GM12878 (cell line): ENCODE data around the gene CNNM3. TPM values are rescaled to one million over a fixed set of nuclear protein-coding genes. Genes with fewer than 3 reads are reported as not detected.

ENCODE experiments used
- ATAC-seq: fragments of 200-7000 bp; cut with Tn5 transposase; 3 replicates; pipeline ENCODE4 v1.9.1; 2020; ENCODE audit warnings: mild to moderate bottlenecking, moderate library complexity
- BruUV-seq: library from RNA; stranded (reverse); fragments of 400-500 nt; replicated peaks from 2 replicates; lab custom pipeline; 2021; lab: Mats Ljungman, UMichigan
- CTCF ChIA-PET: fragments of 300-600 bp; sonication (Branson Sonifier 250); formaldehyde crosslinking; extraction: SDS; loops from one replicate; lab custom pipeline; 2021; ENCODE audit warnings: inconsistent platforms; lab: Yijun Ruan, JAX
- POLR2A ChIA-PET: fragments of 350-600 bp; formaldehyde crosslinking; extraction: SDS; loops from one replicate; lab custom pipeline; 2021; ENCODE audit warnings: inconsistent platforms; lab: Charles Lee
- RAD21 ChIA-PET: fragments of 300-600 bp; sonication (Branson Sonifier 250); formaldehyde crosslinking; loops from one replicate; lab custom pipeline; 2023; ENCODE audit warnings: antibody characterized with exemption; ENCODE audit not compliant: unreplicated experiment; lab: Charles Lee
- SMC1A ChIA-PET: fragments of 300-600 bp; sonication (Branson Sonifier 250); formaldehyde crosslinking; loops from one replicate; lab custom pipeline; 2023; ENCODE audit not compliant: unreplicated experiment, uncharacterized antibody; lab: Charles Lee
- DNase-seq: peaks from one replicate; pipeline ENCODE4 v3.0.0-alpha.2; 2011; ENCODE audit warnings: low read depth, low spot score
- FAIRE-seq: peaks from 3 replicates; lab custom pipeline; 2011; peaks lifted over from hg19 to GRCh38; lab: Jason Lieb, UNC
- H2AFZ ChIP-seq: 2 replicates; pipeline ENCODE4 v1.6.0; 2011; ENCODE audit warnings: low read depth, low read length, control low read depth; ENCODE audit not compliant: control insufficient read depth
- H3K27ac ChIP-seq: 2 replicates; pipeline ENCODE4 v1.5.1; 2011; ENCODE audit warnings: control low read depth; ENCODE audit not compliant: control insufficient read depth, insufficient read depth
- H3K27me3 ChIP-seq, 2 experiments: replicated peaks in 1 of 2; 2 replicates each; pipeline versions ENCODE4 v1.6.0 to v1.6.1; 2011; ENCODE audit warnings: low read length in 1 of 2; ENCODE audit not compliant: control insufficient read depth in 2 of 2, insufficient read depth in 2 of 2
- H3K36me3 ChIP-seq, 2 experiments: 2 replicates each; pipeline ENCODE4 v1.5.1; 2011; ENCODE audit warnings: low read length in 1 of 2; ENCODE audit not compliant: control insufficient read depth in 2 of 2, insufficient read depth in 2 of 2
- H3K4me1 ChIP-seq: 2 replicates; pipeline ENCODE4 v1.6.1; 2011; ENCODE audit warnings: mild to moderate bottlenecking, low read length, moderate library complexity, mixed read lengths; ENCODE audit not compliant: control insufficient read depth, insufficient read depth
- H3K4me2 ChIP-seq: 2 replicates; pipeline ENCODE4 v1.6.0; 2011; ENCODE audit warnings: control low read depth; ENCODE audit not compliant: control insufficient read depth, insufficient read depth
- H3K4me3 ChIP-seq: fragments of 200-600 bp; sonication (generic); 2 replicates; pipeline ENCODE4 v1.5.1; 2016
- H3K79me2 ChIP-seq: 2 replicates; pipeline ENCODE4 v1.6.0; 2011; ENCODE audit warnings: low read length; ENCODE audit not compliant: control insufficient read depth, insufficient read depth
- H3K9ac ChIP-seq: 2 replicates; pipeline ENCODE4 v1.8.0; 2011; ENCODE audit warnings: low read length, control low read depth, mixed read lengths; ENCODE audit not compliant: control insufficient read depth, insufficient read depth
- H3K9me3 ChIP-seq: replicated peaks from 3 replicates; pipeline ENCODE4 v1.5.1; 2011; ENCODE audit warnings: mild to moderate bottlenecking, low read length; ENCODE audit not compliant: control insufficient read depth, insufficient read depth
- H4K20me1 ChIP-seq: 2 replicates; pipeline ENCODE4 v1.6.0; 2011; ENCODE audit not compliant: control insufficient read depth, insufficient read depth
- IRF3 ChIP-seq: fragments of 450-650 bp; IDR thresholded peaks from 2 replicates; pipeline ENCODE4 v1.6.1; 2014; ENCODE audit warnings: mild to moderate bottlenecking
- PBX3 ChIP-seq: IDR thresholded peaks from 2 replicates; pipeline ENCODE4 v1.6.1; 2011; ENCODE audit warnings: mild to moderate bottlenecking, low read depth, low read length, moderate library complexity; ENCODE audit not compliant: insufficient replicate concordance
- RAD51 ChIP-seq: fragments of 450-650 bp; IDR thresholded peaks from 2 replicates; pipeline ENCODE4 v1.6.1; 2016; ENCODE audit warnings: moderate library complexity, mild to moderate bottlenecking, inconsistent platforms
- YY1 ChIP-seq: IDR thresholded peaks from 2 replicates; pipeline ENCODE4 v1.6.1; 2011; ENCODE audit warnings: low read depth, mild to moderate bottlenecking, low read length
- ZBTB40 ChIP-seq: fragments of 450-650 bp; IDR thresholded peaks from 2 replicates; pipeline ENCODE4 v1.6.1; 2016; ENCODE audit warnings: mild to moderate bottlenecking, moderate library complexity, borderline replicate concordance
- WGBS: methylation state at CpG from one replicate; pipeline ENCODE4 v1.1.6; 2016; ENCODE audit warnings: low lambda C conversion rate; ENCODE audit not compliant: insufficient replicate concordance, insufficient coverage; ENCODE audit errors: missing lambda C conversion rate; 5-methylcytosine and 5-hydroxymethylcytosine counted together
- in situ Hi-C: fragments of 300-500 bp; cut with MboI; formaldehyde crosslinking; loops from 9 replicates; pipeline ENCODE4 v1.14.3; 2018; ENCODE audit warnings: mixed read lengths
- intact Hi-C: fragments of 100-400 bp; cut with micrococcal nuclease; formaldehyde crosslinking; loops from one replicate; pipeline ENCODE4 v1.14.2; 2022; ENCODE audit not compliant: unreplicated experiment
- polyA plus RNA-seq, 11 experiments: library from polyadenylated mRNA; depleted of rRNA in 4 of 11; unstranded in 6 of 11; stranded (reverse) in 5 of 11; fragments of >200 nt; fragmentation: Nextera tagmentation in 4 of 11; fragmentation: Illumina TruSeq in 1 of 11; extraction: Ambion mirVana in 4 of 11; extraction: Trizol in 1 of 11; gene quantifications; 1 replicate in 1 of 11; 2 replicates in 10 of 11; pipeline versions ENCODE4 v1.2.1 to v1.2.3, GENCODE V29; 2011 to 2016; ENCODE audit warnings: inconsistent platforms in 2 of 11, missing spikeins in 2 of 11, low read depth in 1 of 11
- total RNA-seq, 4 experiments: library from RNA; depleted of rRNA in 3 of 4; stranded (reverse); fragments of >200 nt in 3 of 4; fragmentation: Illumina TruSeq in 1 of 4; extraction: Trizol in 1 of 4; gene quantifications; 2 replicates each; pipeline versions ENCODE4 v1.2.1 to v1.2.3, GENCODE V29; 2013 to 2021

Gene CNNM3
- total and polyA plus RNA-seq, 10 of the 15 experiments (the other 5 are each of a cell fraction or from before 2014, with no cell fraction given), result 0.72 to 14.3 (median 4.0) TPM

- no peaks in the 10 kb centered on the region for H3K9me3 ChIP-seq
- no peaks in the 10 kb centered on the region for H3K36me3 ChIP-seq
- in situ Hi-C loops, result no loop called here
- H3K9ac ChIP-seq, result no peak overlapping the region
- H3K79me2 ChIP-seq, result no peaks in the 10 kb centered on the region
- RAD21 ChIA-PET, result interaction anchor here (2.4 kb wide), 1 partner anchor 22 kb away, joined by 7 read pairs; the partner anchor contains the start of gene ANKRD39
- H3K4me1 ChIP-seq, result peaks cover 13% of the 10 kb centered on the region
- ATAC-seq, result no peak
- H3K27ac ChIP-seq, result no peak overlapping the region
- no peak for FAIRE-seq
- no peak for DNase-seq
- POLR2A ChIA-PET, result interaction anchor here (0.6 kb wide), 1 partner anchor 20 kb away, joined by 10 read pairs; no protein-coding TSS in a partner anchor
- H4K20me1 ChIP-seq, result no peaks in the 10 kb centered on the region
- BruUV-seq, result no TSS peak
- CTCF ChIA-PET, result no interaction called here
- intact Hi-C loops, result no loop called here
- H3K27me3 ChIP-seq, result no peaks in the 10 kb centered on the region
- H3K4me2 ChIP-seq, result no peak overlapping the region
- H3K4me3 ChIP-seq, result no peak overlapping the region
- SMC1A ChIA-PET, result no interaction called here
- TF ChIP-seq YY1 (no peak), ZBTB40 (no peak), PBX3 (no peak), IRF3 (no peak), RAD51 (no peak)
- WGBS, result 59% methylated on average over 18 of the region's 18 CpGs
- H2AFZ ChIP-seq, result no peak overlapping the region
Observed at GRCh38 chr2:96879545-96880040, 63.5 kb downstream of the CNNM3 start.
